GM23338 (cell line): Measurements from ENCODE around the gene FOXP1. TPM values are rescaled to one million over a fixed set of nuclear protein-coding genes. Genes with fewer than 3 reads are reported as not detected.

Experiments
- ATAC-seq: fragments of 200-7000 bp; cut with Tn5 transposase; 3 replicates; pipeline ENCODE4 v1.9.1; 2020
- DNase-seq: peaks from one replicate; pipeline ENCODE4 v3.0.0-alpha.2; 2015; ENCODE audit warnings: low spot score
- H2AFZ ChIP-seq: fragments of 200-600 bp; sonication (generic); 2 replicates; pipeline ENCODE4 v1.8.0; 2016; ENCODE audit warnings: antibody characterized with exemption, mild to moderate bottlenecking, moderate library complexity
- H3F3A ChIP-seq: fragments of 200-600 bp; sonication (generic); replicated peaks from 2 replicates; pipeline ENCODE4 v1.8.0; 2017; ENCODE audit warnings: antibody characterized with exemption, mixed run types, low read depth
- H3K27ac ChIP-seq: fragments of 200-600 bp; sonication (generic); 2 replicates; pipeline ENCODE4 v1.6.1; 2016; ENCODE audit warnings: low read depth
- H3K27me3 ChIP-seq: fragments of 200-600 bp; sonication (generic); 2 replicates; pipeline ENCODE4 v1.8.0; 2016; ENCODE audit warnings: mild to moderate bottlenecking, mixed run types, moderate library complexity; ENCODE audit not compliant: insufficient read depth
- H3K36me3 ChIP-seq: fragments of 200-600 bp; sonication (generic); 2 replicates; pipeline ENCODE4 v1.8.0; 2016; ENCODE audit warnings: mild to moderate bottlenecking; ENCODE audit not compliant: insufficient read depth
- H3K4me1 ChIP-seq: fragments of 200-600 bp; sonication (generic); 2 replicates; pipeline ENCODE4 v1.8.0; 2016; ENCODE audit warnings: mild to moderate bottlenecking, moderate library complexity; ENCODE audit not compliant: insufficient read depth
- H3K4me2 ChIP-seq: fragments of 200-600 bp; sonication (generic); 2 replicates; pipeline ENCODE4 v1.7.1; 2017; ENCODE audit warnings: mixed run types
- H3K4me3 ChIP-seq: fragments of 200-600 bp; sonication (generic); 2 replicates; pipeline ENCODE4 v1.6.1; 2016; ENCODE audit warnings: mixed run types
- H3K79me2 ChIP-seq: fragments of 200-600 bp; sonication (generic); replicated peaks from 2 replicates; pipeline ENCODE4 v1.8.0; 2017; ENCODE audit warnings: mild to moderate bottlenecking; ENCODE audit not compliant: insufficient read depth
- H3K9me2 ChIP-seq: fragments of 200-600 bp; sonication (generic); 2 replicates; pipeline ENCODE4 v1.8.0; 2017; ENCODE audit not compliant: insufficient read depth
- H4K20me1 ChIP-seq: fragments of 200-600 bp; sonication (generic); replicated peaks from 2 replicates; pipeline ENCODE4 v1.8.0; 2017; ENCODE audit warnings: mild to moderate bottlenecking; ENCODE audit not compliant: insufficient read depth
- H3K27ac Mint-ChIP-seq: 2 replicates; pipeline ENCODE4 v1.8.0; 2020; ENCODE audit warnings: inconsistent platforms, mild to moderate bottlenecking, moderate library complexity, mixed read lengths
- H3K27me3 Mint-ChIP-seq: 3 replicates; pipeline ENCODE4 v1.8.0; 2022; ENCODE audit warnings: low read depth, mild to moderate bottlenecking, moderate library complexity, mixed read lengths, inconsistent platforms; ENCODE audit not compliant: insufficient read depth, poor library complexity
- H3K36me3 Mint-ChIP-seq: 3 replicates; pipeline ENCODE4 v1.8.0; 2021; ENCODE audit warnings: low read depth, mild to moderate bottlenecking, inconsistent platforms, moderate library complexity, mixed read lengths
- H3K4me1 Mint-ChIP-seq: 3 replicates; pipeline ENCODE4 v1.8.0; 2020; ENCODE audit warnings: mild to moderate bottlenecking, inconsistent platforms, mixed read lengths
- H3K4me3 Mint-ChIP-seq: 3 replicates; pipeline ENCODE4 v1.8.0; 2021; ENCODE audit warnings: moderate library complexity, mild to moderate bottlenecking, inconsistent platforms, mixed read lengths
- H3K9me3 Mint-ChIP-seq: 3 replicates; pipeline ENCODE4 v1.8.0; 2020; ENCODE audit warnings: moderate library complexity, mild to moderate bottlenecking, inconsistent platforms, mixed read lengths
- CREB1 ChIP-seq: fragments of 250-450 bp; sonication (Bioruptor Pico); IDR thresholded peaks from 2 replicates; pipeline ENCODE4 v1.5.0; 2020; ENCODE audit warnings: low read depth, mild to moderate bottlenecking, moderate library complexity
- EZH2phosphoT487 ChIP-seq: fragments of 200-600 bp; sonication (generic); IDR thresholded peaks from one replicate; pipeline ENCODE4 v1.8.1; 2018; ENCODE audit warnings: antibody characterized with exemption; ENCODE audit not compliant: unreplicated experiment
- JUNB ChIP-seq: IDR thresholded peaks from one replicate; pipeline ENCODE4 v1.6.1; 2016; ENCODE audit warnings: antibody characterized with exemption; ENCODE audit not compliant: unreplicated experiment
- NANOG ChIP-seq: IDR thresholded peaks from 2 replicates; pipeline ENCODE4 v1.6.1; 2016; ENCODE audit warnings: antibody characterized with exemption, borderline replicate concordance
- POLR2AphosphoS5 ChIP-seq: IDR thresholded peaks from 2 replicates; pipeline ENCODE4 v1.6.1; 2016; ENCODE audit warnings: antibody characterized with exemption, low read depth
- STAT1 ChIP-seq: IDR thresholded peaks from one replicate; pipeline ENCODE4 v1.6.1; 2016; ENCODE audit warnings: antibody characterized with exemption; ENCODE audit not compliant: unreplicated experiment
- ZNF331 ChIP-seq: fragments of 250-450 bp; sonication (Bioruptor Pico); IDR thresholded peaks from 2 replicates; pipeline ENCODE4 v1.5.0; 2020; ENCODE audit warnings: low read depth, mild to moderate bottlenecking, moderate library complexity
- polyA plus RNA-seq: library from polyadenylated mRNA; unstranded; fragments of >200 nt; fragmentation: Nextera tagmentation; extraction: Ambion mirVana; gene quantifications from 2 replicates; pipeline ENCODE4 v1.2.1, GENCODE V29; 2016
- total RNA-seq: library from RNA; depleted of rRNA; stranded (reverse); fragments of >200 nt; shearing (Covaris generic); gene quantifications from 2 replicates; pipeline ENCODE4 v1.2.3, GENCODE V29; 2014
- TF ChIP-seq, protein P1 (sequence below): IDR thresholded peaks from 2 replicates; pipeline ENCODE4 v1.6.1; 2016; ENCODE audit warnings: antibody characterized with exemption
- TF ChIP-seq, protein P2 (sequence below), 2 experiments: fragments of 200-600 bp in 1 of 2; sonication (generic) in 1 of 2; conservative IDR thresholded peaks; 2 replicates each; pipeline versions ENCODE4 v1.5.1 to v1.6.1; 2016 to 2017; ENCODE audit warnings: antibody characterized with exemption in 2 of 2, low read depth in 2 of 2, mild to moderate bottlenecking in 2 of 2, moderate library complexity in 1 of 2

Gene FOXP1
- total and polyA plus RNA-seq, 2 experiments from 2014 or later = 32.9 to 35.5 TPM

DNA sequence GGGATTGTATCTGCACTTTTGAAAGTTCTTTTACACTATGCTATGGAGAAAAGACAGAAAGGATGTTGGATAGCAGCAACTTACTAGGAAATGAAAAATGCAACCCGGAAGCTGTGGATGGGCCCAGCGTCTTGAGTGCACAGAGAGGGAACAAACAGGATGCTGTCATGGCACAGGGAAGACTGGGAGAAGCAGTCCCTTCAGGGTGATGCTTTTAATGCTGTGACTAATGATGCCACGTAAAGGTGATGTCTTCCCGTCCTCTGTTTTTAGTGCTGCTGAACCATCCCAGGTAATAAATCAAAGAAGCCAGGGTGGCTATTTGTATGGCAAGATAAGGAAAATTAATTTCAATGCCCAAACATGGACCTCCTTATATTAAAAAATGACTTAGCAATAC is 437.6 kb downstream of the FOXP1 start:
- Histone ChIP-seq H2AFZ (no peak overlapping the region), H3K36me3 (no peaks in the 10 kb centered on the region), H4K20me1 (no peaks in the 10 kb centered on the region), H3K4me1 (peaks cover 28% of the 10 kb centered on the region), H3K27me3 (no peaks in the 10 kb centered on the region), H3K4me2 (no peak overlapping the region), H3F3A (no peaks in the 10 kb centered on the region), H3K79me2 (no peaks in the 10 kb centered on the region), H3K9me2 (no peaks in the 10 kb centered on the region), H3K4me3 (no peak overlapping the region), H3K27ac (no peak overlapping the region)
- Mint-ChIP-seq H3K36me3 (no peaks in the 10 kb centered on the region; the same call in 2 of the 3 replicates), H3K9me3 (no peaks in the 10 kb centered on the region), H3K4me3 (no peak overlapping the region), H3K27ac (no peak overlapping the region), H3K4me1 (peaks cover 44% of the 10 kb centered on the region), H3K27me3 (peaks cover 3% of the 10 kb centered on the region)
- DNase-seq (no peak), ATAC-seq (no peak)
- TF ChIP-seq CREB1 (no peak), ZNF331 (CRISPR knock-in tag) (no peak), POLR2AphosphoS5 (no peak), STAT1 (no peak), EZH2phosphoT487 (no peak), NANOG (no peak), JUNB (no peak)
- TF ChIP-seq, protein P1, sequence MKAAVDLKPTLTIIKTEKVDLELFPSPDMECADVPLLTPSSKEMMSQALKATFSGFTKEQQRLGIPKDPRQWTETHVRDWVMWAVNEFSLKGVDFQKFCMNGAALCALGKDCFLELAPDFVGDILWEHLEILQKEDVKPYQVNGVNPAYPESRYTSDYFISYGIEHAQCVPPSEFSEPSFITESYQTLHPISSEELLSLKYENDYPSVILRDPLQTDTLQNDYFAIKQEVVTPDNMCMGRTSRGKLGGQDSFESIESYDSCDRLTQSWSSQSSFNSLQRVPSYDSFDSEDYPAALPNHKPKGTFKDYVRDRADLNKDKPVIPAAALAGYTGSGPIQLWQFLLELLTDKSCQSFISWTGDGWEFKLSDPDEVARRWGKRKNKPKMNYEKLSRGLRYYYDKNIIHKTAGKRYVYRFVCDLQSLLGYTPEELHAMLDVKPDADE = no peak
- TF ChIP-seq, protein P2, sequence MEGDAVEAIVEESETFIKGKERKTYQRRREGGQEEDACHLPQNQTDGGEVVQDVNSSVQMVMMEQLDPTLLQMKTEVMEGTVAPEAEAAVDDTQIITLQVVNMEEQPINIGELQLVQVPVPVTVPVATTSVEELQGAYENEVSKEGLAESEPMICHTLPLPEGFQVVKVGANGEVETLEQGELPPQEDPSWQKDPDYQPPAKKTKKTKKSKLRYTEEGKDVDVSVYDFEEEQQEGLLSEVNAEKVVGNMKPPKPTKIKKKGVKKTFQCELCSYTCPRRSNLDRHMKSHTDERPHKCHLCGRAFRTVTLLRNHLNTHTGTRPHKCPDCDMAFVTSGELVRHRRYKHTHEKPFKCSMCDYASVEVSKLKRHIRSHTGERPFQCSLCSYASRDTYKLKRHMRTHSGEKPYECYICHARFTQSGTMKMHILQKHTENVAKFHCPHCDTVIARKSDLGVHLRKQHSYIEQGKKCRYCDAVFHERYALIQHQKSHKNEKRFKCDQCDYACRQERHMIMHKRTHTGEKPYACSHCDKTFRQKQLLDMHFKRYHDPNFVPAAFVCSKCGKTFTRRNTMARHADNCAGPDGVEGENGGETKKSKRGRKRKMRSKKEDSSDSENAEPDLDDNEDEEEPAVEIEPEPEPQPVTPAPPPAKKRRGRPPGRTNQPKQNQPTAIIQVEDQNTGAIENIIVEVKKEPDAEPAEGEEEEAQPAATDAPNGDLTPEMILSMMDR (conservative IDR thresholded peaks at IDR 0.05; ENCODE audit: low read depth in 2 of 2) = no peak

DNA sequence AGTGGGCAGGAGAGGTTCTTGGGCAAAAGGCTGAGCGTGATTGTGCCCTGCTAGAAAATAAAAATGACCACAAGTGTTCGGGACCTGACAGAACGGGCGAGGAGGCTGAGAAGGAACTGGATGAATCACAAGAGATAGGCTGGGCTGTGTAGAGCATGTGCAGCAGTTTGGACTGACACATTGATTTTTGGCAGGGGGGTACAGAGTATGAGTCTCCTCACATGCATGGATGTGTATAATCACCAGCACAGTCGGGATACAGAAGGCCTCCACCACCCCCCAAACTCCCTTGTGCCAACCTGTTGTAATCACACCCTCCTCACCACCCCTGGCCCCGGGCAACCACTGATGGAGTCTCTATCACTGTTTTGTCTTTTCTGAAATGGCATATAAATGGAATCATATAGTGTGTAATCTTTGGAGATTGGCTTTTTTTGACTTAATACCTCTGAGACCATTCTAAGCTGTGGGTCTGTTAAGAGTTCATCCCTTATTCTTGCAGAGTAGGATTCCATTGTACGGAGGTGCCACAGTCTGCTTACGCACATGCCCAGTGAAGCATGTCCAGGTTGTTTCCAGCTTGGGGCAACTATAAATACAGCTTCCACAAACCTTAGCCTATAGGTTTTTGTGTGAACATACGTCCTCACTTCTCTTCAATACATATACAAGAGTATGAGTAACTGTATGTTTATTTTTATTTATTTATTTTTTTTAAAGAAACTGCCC is 438.8 kb downstream of the FOXP1 start:
- Mint-ChIP-seq H3K4me1 (peaks cover 34% of the 10 kb centered on the region), H3K4me3 (no peak overlapping the region), H3K36me3 (no peaks in the 10 kb centered on the region; the same call in 2 of the 3 replicates), H3K27me3 (peaks cover 5% of the 10 kb centered on the region), H3K27ac (peak overlapping the region; percentile 5; the same call in 1 of the 2 replicates), H3K9me3 (no peaks in the 10 kb centered on the region)
- Histone ChIP-seq H3K27me3 (no peaks in the 10 kb centered on the region), H3K4me2 (no peak overlapping the region), H4K20me1 (no peaks in the 10 kb centered on the region), H3K9me2 (no peaks in the 10 kb centered on the region), H3K36me3 (no peaks in the 10 kb centered on the region), H3K4me1 (peaks cover 17% of the 10 kb centered on the region), H2AFZ (no peak overlapping the region), H3K79me2 (no peaks in the 10 kb centered on the region), H3K27ac (no peak overlapping the region), H3K4me3 (no peak overlapping the region), H3F3A (no peaks in the 10 kb centered on the region)
- DNase-seq (no peak), ATAC-seq (no peak)
- no peak for TF ChIP-seq STAT1
- TF ChIP-seq JUNB = no peak
